ENCODE results near the gene HLF. TPM values are rescaled to one million over a fixed set of nuclear protein-coding genes. Genes with fewer than 3 reads are reported as not detected.

Gene HLF
- total RNA-seq, 1 donor, result 1.7 TPM

DNA sequence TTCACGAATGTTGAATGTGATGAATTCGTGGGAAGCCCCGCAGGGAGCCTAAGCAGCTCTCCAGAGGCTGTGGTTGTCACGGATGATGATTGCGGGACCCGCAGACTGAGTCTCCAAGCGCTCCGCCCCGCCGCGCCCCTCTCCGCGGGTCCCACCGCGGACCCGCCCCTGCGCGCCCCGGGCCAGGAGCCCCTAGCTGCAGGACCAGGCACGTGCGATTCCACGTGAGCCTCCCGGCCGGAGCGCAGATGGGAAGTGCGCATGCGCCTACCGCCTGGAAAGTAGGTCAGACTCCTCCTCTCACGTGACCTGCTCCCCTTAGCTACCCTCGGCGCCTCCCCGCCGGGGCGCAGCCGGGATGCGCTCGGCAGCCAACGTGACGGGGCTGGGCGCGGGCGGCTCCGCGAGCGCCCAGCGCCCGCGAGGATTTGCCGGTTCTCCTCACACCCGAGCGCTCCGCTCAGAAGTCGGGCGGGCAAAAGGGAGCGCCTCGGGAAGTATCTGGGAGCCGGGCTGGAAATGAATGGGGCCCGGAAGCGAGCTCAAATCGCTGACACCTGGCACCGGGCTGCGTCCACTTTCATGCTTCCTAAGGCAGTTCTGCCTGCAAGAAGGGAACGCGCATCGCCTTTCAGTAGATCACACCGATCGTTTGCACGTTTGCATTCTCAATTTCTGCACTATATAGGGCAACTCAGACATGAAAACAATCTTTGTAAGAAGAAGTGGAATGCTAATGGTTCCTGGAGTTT is 26.4 kb upstream of the HLF start:
- H3K9me3 ChIP-seq (ENCODE audit: low read depth, low read length), result no peaks in the 10 kb centered on the region
- peaks cover 18% of the 10 kb centered on the region for H3K4me1 ChIP-seq (ENCODE audit: insufficient read depth, low read length)
- H3K4me3 ChIP-seq (ENCODE audit: low read length), result peak overlapping the region; percentile 39
- peaks cover 27% of the 10 kb centered on the region for H3K27me3 ChIP-seq (ENCODE audit: insufficient read depth, low read length)

DNA sequence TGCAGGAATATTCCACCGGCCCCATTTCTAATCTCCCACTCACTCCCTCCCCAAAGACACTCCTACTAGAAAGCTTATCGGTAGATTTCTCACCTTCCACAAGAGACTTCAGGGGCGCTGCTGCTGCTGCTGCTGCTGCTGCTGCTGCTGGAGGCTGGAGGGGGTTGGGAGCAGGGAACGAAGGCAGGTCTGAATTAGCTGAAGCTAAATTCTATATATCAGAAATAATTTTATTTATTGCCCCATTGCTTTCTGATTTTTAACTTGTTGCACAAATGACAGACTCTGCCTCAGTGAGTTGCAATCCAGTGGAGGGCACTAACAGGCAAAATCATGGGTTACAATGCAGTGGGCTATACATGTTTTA is 25.8 kb upstream of the HLF start:
- H3K27me3 ChIP-seq (ENCODE audit: insufficient read depth, low read length), result peaks cover 27% of the 10 kb centered on the region
- peaks cover 18% of the 10 kb centered on the region for H3K4me1 ChIP-seq (ENCODE audit: insufficient read depth, low read length)
- peak overlapping the region; percentile 39 for H3K4me3 ChIP-seq (ENCODE audit: low read length)
- H3K9me3 ChIP-seq (ENCODE audit: low read depth, low read length), result no peaks in the 10 kb centered on the region

DNA sequence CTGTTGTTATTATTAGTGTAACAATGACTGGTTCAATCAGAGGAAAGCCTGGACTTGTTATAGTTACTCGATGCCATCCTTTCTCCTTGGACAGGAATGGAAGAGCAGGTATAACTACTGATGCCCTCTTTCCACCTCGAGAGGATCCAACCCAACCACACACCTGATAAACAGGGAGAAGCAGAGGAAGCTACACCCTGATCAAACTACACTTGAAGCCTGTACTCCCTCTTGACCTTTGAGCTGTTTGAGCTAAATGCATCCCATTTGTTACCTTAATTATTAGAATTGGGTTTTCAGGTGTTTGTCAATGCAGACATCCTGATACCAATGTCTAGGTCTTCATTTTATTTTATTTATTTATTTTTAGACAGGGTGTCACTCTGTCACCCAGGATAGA is 23.7 kb upstream of the HLF start:
- no peak overlapping the region for H3K4me3 ChIP-seq (ENCODE audit: low read length)
- peaks cover 34% of the 10 kb centered on the region for H3K27me3 ChIP-seq (ENCODE audit: insufficient read depth, low read length)
- peaks cover 18% of the 10 kb centered on the region for H3K4me1 ChIP-seq (ENCODE audit: insufficient read depth, low read length)
- no peaks in the 10 kb centered on the region for H3K9me3 ChIP-seq (ENCODE audit: low read depth, low read length)

- peaks cover 34% of the 10 kb centered on the region for H3K27me3 ChIP-seq (ENCODE audit: insufficient read depth, low read length)
- no peak overlapping the region for H3K4me3 ChIP-seq (ENCODE audit: low read length)
These were observed 22.3 kb upstream of the HLF start for GRCh38 chr17:55242476-55242875.

GRCh38 chr17:55245986-55246385 is 18.8 kb upstream of the HLF start:
- H3K9me3 ChIP-seq (ENCODE audit: low read depth, low read length), result no peaks in the 10 kb centered on the region
- H3K27me3 ChIP-seq (ENCODE audit: insufficient read depth, low read length), result peaks cover 11% of the 10 kb centered on the region
- H3K4me1 ChIP-seq (ENCODE audit: insufficient read depth, low read length), result no peaks in the 10 kb centered on the region
- no peak overlapping the region for H3K4me3 ChIP-seq (ENCODE audit: low read length)

More at GRCh38 chr17:55242476-55242875, 22.3 kb upstream of the HLF start:
- Histone ChIP-seq H3K4me1 (ENCODE audit: insufficient read depth, low read length) (peaks cover 17% of the 10 kb centered on the region), H3K9me3 (ENCODE audit: low read depth, low read length) (no peaks in the 10 kb centered on the region)

GRCh38 chr17:55246583-55246982 is 18.2 kb upstream of the HLF start:
- Histone ChIP-seq H3K9me3 (ENCODE audit: low read depth, low read length) (no peaks in the 10 kb centered on the region), H3K4me1 (ENCODE audit: insufficient read depth, low read length) (no peaks in the 10 kb centered on the region), H3K4me3 (ENCODE audit: low read length) (no peak overlapping the region), H3K27me3 (ENCODE audit: insufficient read depth, low read length) (peaks cover 10% of the 10 kb centered on the region)

- no peaks in the 10 kb centered on the region for H3K4me1 ChIP-seq (ENCODE audit: insufficient read depth, low read length)
- no peaks in the 10 kb centered on the region for H3K9me3 ChIP-seq (ENCODE audit: low read depth, low read length)
- H3K4me3 ChIP-seq (ENCODE audit: low read length), result no peak overlapping the region
- peaks cover 7% of the 10 kb centered on the region for H3K27me3 ChIP-seq (ENCODE audit: insufficient read depth, low read length)
These were observed 16.7 kb upstream of the HLF start for GRCh38 chr17:55248077-55248476.

DNA sequence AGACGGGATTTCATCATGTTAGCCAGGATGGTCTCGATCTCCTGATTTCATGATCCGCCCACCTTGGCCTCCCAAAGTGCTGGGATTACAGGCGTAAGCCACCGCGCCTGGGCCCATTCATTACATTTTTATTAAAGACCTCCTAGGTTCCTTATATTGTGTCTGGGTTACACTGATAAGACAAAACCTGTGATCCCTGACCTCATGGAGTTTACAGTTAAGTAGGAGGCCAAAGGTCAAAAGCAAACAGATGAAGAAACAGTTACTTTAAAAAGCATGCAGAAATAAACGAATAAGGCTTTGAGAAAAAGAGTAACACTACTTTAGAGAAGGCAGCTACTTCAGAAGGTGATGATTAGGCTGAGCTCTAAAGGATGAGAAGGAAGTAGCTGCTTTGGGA is 14.9 kb upstream of the HLF start:
- Histone ChIP-seq H3K4me3 (ENCODE audit: low read length) (no peak overlapping the region), H3K27me3 (ENCODE audit: insufficient read depth, low read length) (peaks cover 4% of the 10 kb centered on the region), H3K4me1 (ENCODE audit: insufficient read depth, low read length) (no peaks in the 10 kb centered on the region), H3K9me3 (ENCODE audit: low read depth, low read length) (no peaks in the 10 kb centered on the region)

GRCh38 chr17:55254375-55254774 is 10.4 kb upstream of the HLF start:
- Histone ChIP-seq H3K4me3 (ENCODE audit: low read length) (no peak overlapping the region), H3K4me1 (ENCODE audit: insufficient read depth, low read length) (no peaks in the 10 kb centered on the region), H3K9me3 (ENCODE audit: low read depth, low read length) (no peaks in the 10 kb centered on the region), H3K27me3 (ENCODE audit: insufficient read depth, low read length) (no peaks in the 10 kb centered on the region)

DNA sequence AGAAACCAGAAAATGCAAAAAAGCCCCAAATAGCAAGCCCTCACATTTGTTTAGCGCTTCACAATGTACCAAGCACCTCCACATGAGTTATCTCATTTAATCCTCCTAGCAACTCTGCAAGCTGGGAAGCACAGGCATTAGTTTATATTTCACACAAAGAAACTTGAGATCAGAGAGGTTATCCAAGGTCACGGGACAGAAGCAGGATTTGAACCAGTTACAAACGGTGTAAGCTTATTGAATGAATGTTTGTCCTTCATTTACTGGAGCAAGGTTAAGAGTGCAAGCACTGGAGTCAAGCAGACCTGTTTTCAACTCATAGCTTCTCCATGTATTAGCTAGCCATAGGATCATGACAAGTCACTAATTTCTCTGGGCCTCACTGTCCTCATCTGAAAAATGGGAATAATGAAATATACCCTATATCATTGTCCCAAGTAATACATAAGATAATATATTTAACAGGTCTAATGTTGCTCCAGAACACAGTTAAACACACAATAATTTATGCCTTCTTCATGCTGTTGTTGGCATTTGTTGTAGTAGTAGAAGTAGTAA is 6.1 kb upstream of the HLF start:
- Histone ChIP-seq H3K4me1 (ENCODE audit: insufficient read depth, low read length) (peaks cover 4% of the 10 kb centered on the region), H3K9me3 (ENCODE audit: low read depth, low read length) (no peaks in the 10 kb centered on the region), H3K27me3 (ENCODE audit: insufficient read depth, low read length) (peaks cover 35% of the 10 kb centered on the region), H3K4me3 (ENCODE audit: low read length) (no peak overlapping the region)

- peaks cover 44% of the 10 kb centered on the region for H3K27me3 ChIP-seq (ENCODE audit: insufficient read depth, low read length)
- no peak overlapping the region for H3K4me3 ChIP-seq (ENCODE audit: low read length)
- H3K4me1 ChIP-seq (ENCODE audit: insufficient read depth, low read length), result peaks cover 15% of the 10 kb centered on the region
- no peaks in the 10 kb centered on the region for H3K9me3 ChIP-seq (ENCODE audit: low read depth, low read length)
These were observed 5.1 kb upstream of the HLF start for GRCh38 chr17:55259684-55260111.

- peaks cover 25% of the 10 kb centered on the region for H3K4me1 ChIP-seq (ENCODE audit: insufficient read depth, low read length)
- H3K4me3 ChIP-seq (ENCODE audit: low read length), result no peak overlapping the region
- H3K27me3 ChIP-seq (ENCODE audit: insufficient read depth, low read length), result peaks cover 56% of the 10 kb centered on the region
These were observed 3.4 kb upstream of the HLF start for GRCh38 chr17:55261311-55261710.

GRCh38 chr17:55263569-55264277 is 1.0 kb upstream of the HLF start:
- H3K27me3 ChIP-seq (ENCODE audit: insufficient read depth, low read length), result peaks cover 80% of the 10 kb centered on the region
- H3K9me3 ChIP-seq (ENCODE audit: low read depth, low read length), result no peaks in the 10 kb centered on the region
- peaks cover 25% of the 10 kb centered on the region for H3K4me1 ChIP-seq (ENCODE audit: insufficient read depth, low read length)
- H3K4me3 ChIP-seq (ENCODE audit: low read length), result no peak overlapping the region

More at GRCh38 chr17:55261311-55261710, 3.4 kb upstream of the HLF start:
- no peaks in the 10 kb centered on the region for H3K9me3 ChIP-seq (ENCODE audit: low read depth, low read length)

GRCh38 chr17:55264278-55264644 is 499 bp upstream of the HLF start:
- H3K4me1 ChIP-seq (ENCODE audit: insufficient read depth, low read length), result peaks cover 25% of the 10 kb centered on the region
- no peaks in the 10 kb centered on the region for H3K9me3 ChIP-seq (ENCODE audit: low read depth, low read length)
- peaks cover 85% of the 10 kb centered on the region for H3K27me3 ChIP-seq (ENCODE audit: insufficient read depth, low read length)
- H3K4me3 ChIP-seq (ENCODE audit: low read length), result no peak overlapping the region

- H3K9me3 ChIP-seq (ENCODE audit: low read depth, low read length), result no peaks in the 10 kb centered on the region
- peaks cover 90% of the 10 kb centered on the region for H3K27me3 ChIP-seq (ENCODE audit: insufficient read depth, low read length)
- peak overlapping the region; percentile 18 for H3K4me3 ChIP-seq (ENCODE audit: low read length)
- peaks cover 25% of the 10 kb centered on the region for H3K4me1 ChIP-seq (ENCODE audit: insufficient read depth, low read length)
These were observed 706 bp downstream of the HLF start for GRCh38 chr17:55265311-55266021.

Data from mononuclear cell (primary cell).